Testis (tissue), 3 donors: ENCODE data around the gene TMPRSS15. TPM values are rescaled to one million over a fixed set of nuclear protein-coding genes. Genes with fewer than 3 reads are reported as not detected.

ENCODE experiments used
- DNase-seq: peaks from one replicate; pipeline ENCODE4 v3.0.0-alpha.2; 2019
- H3K27ac ChIP-seq, 2 donors: fragments of 200-600 bp; sonication (generic); one replicate each; pipeline ENCODE4 v1.5.1; 2019
- H3K27me3 ChIP-seq: fragments of 200-600 bp; sonication (generic); one replicate; pipeline ENCODE4 v1.5.1; 2019
- H3K36me3 ChIP-seq: fragments of 200-600 bp; sonication (generic); one replicate; pipeline ENCODE4 v1.5.1; 2017; ENCODE audit warnings: low read depth; ENCODE audit errors: missing control alignments
- H3K4me1 ChIP-seq: fragments of 200-600 bp; sonication (generic); one replicate; pipeline ENCODE4 v1.5.1; 2019
- H3K4me3 ChIP-seq, 2 donors: fragments of 200-600 bp; sonication (generic); one replicate each; pipeline ENCODE4 v1.5.1; 2017 to 2019
- H3K9me3 ChIP-seq: fragments of 200-600 bp; sonication (generic); one replicate; pipeline ENCODE4 v1.5.1; 2017
- POLR2A ChIP-seq: fragments of 450-650 bp; IDR thresholded peaks from one replicate; pipeline ENCODE4 v1.6.1; 2017; ENCODE audit warnings: antibody characterized with exemption, mild to moderate bottlenecking, moderate library complexity
- WGBS, 2 donors: methylation state at CpG; one replicate each; pipeline ENCODE4 v1.1.5; 2018; 5-methylcytosine and 5-hydroxymethylcytosine counted together
- intact Hi-C: fragments of 100-400 bp; cut with DNase I; formaldehyde crosslinking; loops from one replicate; pipeline ENCODE4 v1.15.1; 2023; ENCODE audit warnings: low total_unique reads
- polyA plus RNA-seq: library from polyadenylated mRNA; stranded (reverse); fragments of 350-450 nt; fragmentation: Illumina TruSeq; extraction: RNeasy Lipid Tissue Mini Kit (QIAGEN cat#74804); gene quantifications from one replicate; pipeline ENCODE4 v1.2.3, GENCODE V29; 2014; ENCODE audit warnings: low read depth, low replicate concordance; ENCODE audit not compliant: insufficient read depth
- total RNA-seq, 2 donors: library from RNA; depleted of rRNA; stranded (reverse); fragments of >200 nt; gene quantifications; one replicate each; pipeline ENCODE4 v1.2.3, GENCODE V29; 2016
- TF ChIP-seq, protein P1 (sequence below), 3 experiments: fragments of 450-650 bp in 2 of 3; fragments of 200-600 bp in 1 of 3; sonication (generic) in 1 of 3; IDR thresholded peaks; one replicate each; pipeline ENCODE4 v1.5.1; 2016 to 2019; ENCODE audit warnings: antibody characterized with exemption in 3 of 3, mild to moderate bottlenecking in 2 of 3, moderate library complexity in 1 of 3

The TMPRSS15 gene
- total and polyA plus RNA-seq, 3 donors from 2014 or later: 0.16 to 0.68 (median 0.40) TPM

DNA sequence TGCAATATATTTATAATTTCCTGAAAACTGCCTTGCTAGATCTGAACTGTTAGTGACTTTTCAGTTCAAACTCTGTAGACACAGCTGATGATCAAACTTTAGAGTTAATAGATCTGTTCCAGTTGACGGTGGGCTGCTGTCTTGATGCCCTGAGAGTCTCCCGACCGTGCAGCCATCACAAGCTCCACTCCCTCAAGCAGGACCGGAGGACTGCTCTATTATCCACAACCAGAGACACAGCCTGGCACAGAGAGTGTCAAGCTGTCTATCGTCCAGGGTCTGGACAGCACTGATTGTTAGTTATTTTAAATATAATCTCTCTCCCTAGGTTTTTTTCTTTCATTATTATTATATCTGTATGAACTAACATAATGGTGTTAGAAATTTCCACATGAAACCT is 150.9 kb downstream of the TMPRSS15 start:
- H3K36me3 ChIP-seq: no peaks in the 10 kb centered on the region
- no peaks in the 10 kb centered on the region for H3K27me3 ChIP-seq
- no peaks in the 10 kb centered on the region for H3K9me3 ChIP-seq
- no peak overlapping the region for H3K4me3 ChIP-seq
- H3K4me1 ChIP-seq: no peaks in the 10 kb centered on the region
- intact Hi-C loops: no loop called here
- peak; percentile 36 for DNase-seq
- TF ChIP-seq, protein P1, sequence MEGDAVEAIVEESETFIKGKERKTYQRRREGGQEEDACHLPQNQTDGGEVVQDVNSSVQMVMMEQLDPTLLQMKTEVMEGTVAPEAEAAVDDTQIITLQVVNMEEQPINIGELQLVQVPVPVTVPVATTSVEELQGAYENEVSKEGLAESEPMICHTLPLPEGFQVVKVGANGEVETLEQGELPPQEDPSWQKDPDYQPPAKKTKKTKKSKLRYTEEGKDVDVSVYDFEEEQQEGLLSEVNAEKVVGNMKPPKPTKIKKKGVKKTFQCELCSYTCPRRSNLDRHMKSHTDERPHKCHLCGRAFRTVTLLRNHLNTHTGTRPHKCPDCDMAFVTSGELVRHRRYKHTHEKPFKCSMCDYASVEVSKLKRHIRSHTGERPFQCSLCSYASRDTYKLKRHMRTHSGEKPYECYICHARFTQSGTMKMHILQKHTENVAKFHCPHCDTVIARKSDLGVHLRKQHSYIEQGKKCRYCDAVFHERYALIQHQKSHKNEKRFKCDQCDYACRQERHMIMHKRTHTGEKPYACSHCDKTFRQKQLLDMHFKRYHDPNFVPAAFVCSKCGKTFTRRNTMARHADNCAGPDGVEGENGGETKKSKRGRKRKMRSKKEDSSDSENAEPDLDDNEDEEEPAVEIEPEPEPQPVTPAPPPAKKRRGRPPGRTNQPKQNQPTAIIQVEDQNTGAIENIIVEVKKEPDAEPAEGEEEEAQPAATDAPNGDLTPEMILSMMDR (IDR thresholded peaks at IDR 0.05): no peak
- TF ChIP-seq POLR2A: no peak
- WGBS, 2 donors: 26 to 30% methylated on average over 5 of the region's 5 CpGs
- peak overlapping the region in 1 of 2 donors; percentile 11 for H3K27ac ChIP-seq

DNA sequence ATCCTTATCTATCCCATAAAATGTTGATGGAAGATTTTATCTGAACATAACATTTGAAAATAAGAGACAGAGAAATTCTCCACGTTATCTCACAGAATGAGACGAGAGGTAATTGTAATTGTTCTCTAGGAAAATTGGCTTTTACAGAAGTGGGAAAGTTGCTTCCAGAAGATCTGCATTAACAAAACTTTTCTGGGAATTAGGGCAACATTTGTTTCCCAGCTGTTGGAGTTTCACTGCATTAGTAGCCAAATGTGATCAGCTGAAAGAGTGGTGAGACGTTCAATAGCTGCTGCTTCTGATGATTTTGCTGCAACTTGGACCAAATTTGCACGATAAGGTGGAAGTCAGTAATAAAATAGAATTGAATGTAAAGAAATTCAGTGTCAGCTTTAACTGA is 151.3 kb downstream of the TMPRSS15 start:
- TF ChIP-seq POLR2A: no peak
- TF ChIP-seq, protein P1 (IDR thresholded peaks at IDR 0.05): no peak
- intact Hi-C loops: no loop called here
- 23 to 31% methylated on average over 4 of the region's 4 CpGs for WGBS, 2 donors
- Histone ChIP-seq H3K27ac (peak overlapping the region in 1 of 2 donors; percentile 11), H3K27me3 (no peaks in the 10 kb centered on the region), H3K9me3 (no peaks in the 10 kb centered on the region), H3K4me1 (no peaks in the 10 kb centered on the region), H3K36me3 (no peaks in the 10 kb centered on the region), H3K4me3 (no peak overlapping the region)
- no peak for DNase-seq

DNA sequence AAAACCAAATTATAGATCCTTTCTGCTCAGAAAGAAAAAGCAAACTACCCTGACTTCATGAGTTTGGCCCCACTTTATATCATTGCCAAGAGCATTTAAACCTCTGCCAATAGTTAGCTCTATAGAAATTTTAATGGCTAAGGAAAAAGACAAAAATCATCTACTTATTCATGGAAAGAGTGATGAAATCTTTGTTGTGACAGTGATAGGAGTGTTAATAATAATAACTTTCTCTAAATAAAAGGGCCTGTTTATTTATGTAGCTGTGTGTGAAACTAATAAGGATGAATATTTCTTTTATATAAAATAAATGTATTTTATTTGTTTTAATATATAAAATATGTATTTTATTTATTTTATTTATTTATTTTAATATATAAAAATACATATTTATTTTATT is 152.5 kb downstream of the TMPRSS15 start:
- no peaks in the 10 kb centered on the region for H3K27me3 ChIP-seq
- no peaks in the 10 kb centered on the region for H3K36me3 ChIP-seq
- no peak for DNase-seq
- H3K27ac ChIP-seq: no peak overlapping the region
- no peak overlapping the region for H3K4me3 ChIP-seq
- intact Hi-C loops: no loop called here
- no peaks in the 10 kb centered on the region for H3K4me1 ChIP-seq
- H3K9me3 ChIP-seq: no peaks in the 10 kb centered on the region
- TF ChIP-seq, protein P1 (IDR thresholded peaks at IDR 0.05): no peak
- TF ChIP-seq POLR2A: no peak

DNA sequence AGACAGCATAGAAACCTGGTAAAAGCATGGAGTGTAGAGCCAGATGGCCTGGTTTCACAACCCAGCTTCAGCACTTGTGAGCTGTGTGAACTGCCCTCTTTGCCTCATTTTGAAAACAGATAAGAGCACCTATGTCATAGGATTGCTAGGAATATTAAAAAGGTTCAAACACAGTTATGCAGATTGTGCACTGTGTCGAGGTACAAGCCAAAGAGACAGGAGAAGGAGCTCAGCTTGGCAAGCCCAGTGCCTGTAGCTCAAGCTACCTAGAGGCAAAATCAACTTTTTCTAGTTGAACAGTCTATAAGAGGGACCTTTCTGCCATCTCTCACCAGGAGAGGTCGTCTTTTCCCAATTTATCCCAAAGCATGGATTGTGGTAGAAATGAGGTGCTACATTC is 153.9 kb downstream of the TMPRSS15 start:
- TF ChIP-seq, protein P1 (IDR thresholded peaks at IDR 0.05): no peak
- TF ChIP-seq POLR2A: no peak
- WGBS, 2 donors: 56 to 76% methylated on average over 2 of the region's 2 CpGs
- Histone ChIP-seq H3K27ac (no peak overlapping the region), H3K36me3 (no peaks in the 10 kb centered on the region), H3K4me3 (no peak overlapping the region), H3K4me1 (no peaks in the 10 kb centered on the region), H3K27me3 (no peaks in the 10 kb centered on the region), H3K9me3 (no peaks in the 10 kb centered on the region)
- DNase-seq: no peak
- intact Hi-C loops: no loop called here

DNA sequence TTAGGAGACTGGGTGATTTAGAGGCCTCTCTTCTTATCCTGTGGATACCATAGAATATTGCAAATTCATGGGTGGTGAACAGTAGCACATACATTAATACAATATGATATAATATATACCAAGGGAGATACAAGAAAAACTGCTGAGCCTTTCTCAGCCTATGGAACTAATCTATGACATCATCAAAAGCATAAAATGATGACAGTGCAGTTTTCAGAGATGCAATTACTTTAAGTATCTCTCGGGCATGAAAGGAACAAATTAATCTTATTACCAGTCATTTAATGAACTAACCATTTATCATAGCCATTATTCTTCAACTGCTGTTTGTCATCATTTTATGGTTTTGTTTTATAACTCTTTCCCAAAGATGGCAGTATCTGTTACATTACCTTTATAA is 155.4 kb downstream of the TMPRSS15 start:
- no peaks in the 10 kb centered on the region for H3K36me3 ChIP-seq
- H3K27me3 ChIP-seq: no peaks in the 10 kb centered on the region
- TF ChIP-seq POLR2A: no peak
- TF ChIP-seq, protein P1 (IDR thresholded peaks at IDR 0.05): no peak
- no peaks in the 10 kb centered on the region for H3K9me3 ChIP-seq
- H3K4me1 ChIP-seq: no peaks in the 10 kb centered on the region
- intact Hi-C loops: no loop called here
- no peak overlapping the region for H3K27ac ChIP-seq
- 66 to 81% methylated on average over 1 of the region's 1 CpG for WGBS, 2 donors
- no peak for DNase-seq
- H3K4me3 ChIP-seq: no peak overlapping the region
